H1 (cell line): Measurements from ENCODE around the gene THTPA. TPM values are rescaled to one million over a fixed set of nuclear protein-coding genes. Genes with fewer than 3 reads are reported as not detected.
A peak's percentile ranks its signal among the peaks of the same experiment; 100 is the strongest.

Experiments used
- CTCF ChIA-PET: fragments of 300-600 bp; sonication (Branson Sonifier 250); formaldehyde crosslinking; loops from one replicate; lab custom pipeline; 2021; ENCODE audit not compliant: partially characterized antibody; lab: Charles Lee
- POLR2A ChIA-PET: fragments of 300-600 bp; sonication (Branson Sonifier 250); formaldehyde crosslinking; loops from one replicate; lab custom pipeline; 2021; ENCODE audit warnings: inconsistent platforms; ENCODE audit not compliant: partially characterized antibody; lab: Charles Lee
- DNase-seq, 2 experiments: peaks; one replicate each; pipeline versions ENCODE4 v3.0.0 to v3.0.0-alpha.2; 2010 to 2022; ENCODE audit warnings: low spot score in 2 of 2, low read depth in 1 of 2, mixed read lengths in 1 of 2
- FAIRE-seq: peaks from 2 replicates; lab custom pipeline; 2011; peaks lifted over from hg19 to GRCh38; lab: Jason Lieb, UNC
- H2AFZ ChIP-seq: 2 replicates; pipeline ENCODE4 v1.8.1; 2012; ENCODE audit warnings: low read length, inconsistent platforms
- H2AK5ac ChIP-seq: 2 replicates; pipeline ENCODE4 v1.6.1; 2013; ENCODE audit warnings: low read depth, low read length
- H2BK120ac ChIP-seq: replicated peaks from 2 replicates; pipeline ENCODE3; 2013; ENCODE audit warnings: low read depth, low read length, inconsistent platforms
- H2BK12ac ChIP-seq: 2 replicates; pipeline ENCODE4 v1.6.1; 2013; ENCODE audit warnings: low read depth, low read length
- H2BK15ac ChIP-seq: 2 replicates; pipeline ENCODE4 v1.6.1; 2013; ENCODE audit warnings: low read length
- H2BK20ac ChIP-seq: 2 replicates; pipeline ENCODE4 v1.6.1; 2013; ENCODE audit warnings: low read length
- H2BK5ac ChIP-seq: 2 replicates; pipeline ENCODE4 v1.6.1; 2013; ENCODE audit warnings: low read depth, low read length
- H3K14ac ChIP-seq: 2 replicates; pipeline ENCODE4 v1.6.1; 2013; ENCODE audit warnings: inconsistent platforms; ENCODE audit not compliant: insufficient read length
- H3K18ac ChIP-seq: 2 replicates; pipeline ENCODE4 v1.6.1; 2013; ENCODE audit warnings: low read length; ENCODE audit errors: extremely low read depth
- H3K23ac ChIP-seq: 2 replicates; pipeline ENCODE4 v1.6.1; 2013; ENCODE audit warnings: inconsistent platforms; ENCODE audit not compliant: insufficient read length
- H3K23me2 ChIP-seq: 2 replicates; pipeline ENCODE4 v1.6.1; 2013; ENCODE audit warnings: low read depth, low read length
- H3K27ac ChIP-seq: 2 replicates; pipeline ENCODE4 v1.6.1; 2011; ENCODE audit warnings: low read depth, low read length, inconsistent platforms
- H3K27me3 ChIP-seq, 4 experiments: replicated peaks in 1 of 4; 1 replicate in 1 of 4; 2 replicates in 3 of 4; pipeline versions ENCODE4 v1.6.1 to v1.8.1; 2011 to 2013; ENCODE audit warnings: low read length in 3 of 4, mild to moderate bottlenecking in 3 of 4, inconsistent platforms in 2 of 4, mixed read lengths in 2 of 4, moderate library complexity in 1 of 4; ENCODE audit not compliant: control insufficient read depth in 3 of 4, insufficient read depth in 3 of 4; ENCODE audit errors: extremely low read depth in 1 of 4
- H3K36me3 ChIP-seq, 4 experiments: 2 replicates each; pipeline versions ENCODE4 v1.6.1 to v1.8.1; 2011 to 2013; ENCODE audit warnings: mild to moderate bottlenecking in 4 of 4, low read length in 3 of 4, moderate library complexity in 2 of 4, control low read depth in 1 of 4, inconsistent platforms in 1 of 4; ENCODE audit not compliant: insufficient read depth in 4 of 4, control insufficient read depth in 2 of 4
- H3K4ac ChIP-seq: replicated peaks from 2 replicates; pipeline ENCODE3; 2013; ENCODE audit warnings: low read length, low read depth, mixed read lengths, inconsistent platforms; ENCODE audit not compliant: insufficient read length
- H3K4me1 ChIP-seq, 4 experiments: replicated peaks in 1 of 4; 1 replicate in 1 of 4; 2 replicates in 3 of 4; pipeline versions ENCODE4 v1.6.1 to v1.8.1; 2011 to 2013; ENCODE audit warnings: low read length in 3 of 4, inconsistent platforms in 2 of 4, mixed read lengths in 1 of 4; ENCODE audit not compliant: insufficient read depth in 4 of 4, control insufficient read depth in 3 of 4
- H3K4me2 ChIP-seq, 2 experiments: 2 replicates each; pipeline versions ENCODE4 v1.6.1 to v1.8.1; 2011 to 2013; ENCODE audit warnings: low read depth in 2 of 2, low read length in 2 of 2, control low read depth in 1 of 2, inconsistent platforms in 1 of 2, mild to moderate bottlenecking in 1 of 2; ENCODE audit not compliant: insufficient read depth in 1 of 2
- H3K4me3 ChIP-seq, 4 experiments: fragments of 200-600, 300-600 bp in 1 of 4; sonication (generic), shearing (Covaris generic), sonication (Bioruptor Twin) in 1 of 4; 2 replicates each; pipeline versions ENCODE4 v1.5.1 to v1.8.1; 2011 to 2016; ENCODE audit warnings: low read length in 4 of 4, low read depth in 3 of 4, control low read depth in 2 of 4, inconsistent platforms in 2 of 4, mild to moderate bottlenecking in 2 of 4, mixed read lengths in 1 of 4, moderate library complexity in 1 of 4; ENCODE audit not compliant: insufficient read depth in 2 of 4; ENCODE audit errors: extremely low read depth in 1 of 4
- H3K56ac ChIP-seq: replicated peaks from 2 replicates; pipeline ENCODE3; 2013; ENCODE audit warnings: low read depth, mild to moderate bottlenecking, mixed read lengths, low read length, inconsistent platforms; ENCODE audit not compliant: insufficient read length
- H3K79me1 ChIP-seq: 2 replicates; pipeline ENCODE4 v1.6.1; 2013; ENCODE audit warnings: low read depth, low read length, control low read depth
- H3K79me2 ChIP-seq, 2 experiments: 2 replicates each; pipeline versions ENCODE4 v1.6.1 to v1.8.1; 2012 to 2013; ENCODE audit warnings: low read length in 2 of 2, mild to moderate bottlenecking in 2 of 2, inconsistent platforms in 1 of 2; ENCODE audit not compliant: insufficient read depth in 2 of 2, control insufficient read depth in 1 of 2
- H3K9ac ChIP-seq, 4 experiments: replicated peaks in 1 of 4; 1 replicate in 1 of 4; 2 replicates in 3 of 4; pipeline versions ENCODE4 v1.6.1 to v1.8.1; 2011 to 2013; ENCODE audit warnings: low read depth in 3 of 4, low read length in 3 of 4, control low read depth in 2 of 4, mild to moderate bottlenecking in 2 of 4, moderate library complexity in 2 of 4, inconsistent platforms in 1 of 4; ENCODE audit errors: extremely low read depth in 1 of 4
- H3K9me3 ChIP-seq, 2 experiments: 2 replicates each; pipeline versions ENCODE4 v1.6.1 to v1.8.1; 2012 to 2013; ENCODE audit warnings: mild to moderate bottlenecking in 2 of 2, moderate library complexity in 2 of 2, control low read depth in 1 of 2, inconsistent platforms in 1 of 2, low read depth in 1 of 2, low read length in 1 of 2, mixed read lengths in 1 of 2; ENCODE audit not compliant: insufficient read depth in 2 of 2
- H4K20me1 ChIP-seq, 2 experiments: replicated peaks in 1 of 2; 2 replicates each; pipeline versions ENCODE3 to v1.8.1; 2011 to 2013; ENCODE audit warnings: inconsistent platforms in 2 of 2, low read length in 2 of 2, mild to moderate bottlenecking in 1 of 2; ENCODE audit not compliant: insufficient read depth in 2 of 2, control insufficient read depth in 1 of 2
- H4K5ac ChIP-seq: 2 replicates; pipeline ENCODE4 v1.6.1; 2013; ENCODE audit warnings: low read length, low read depth, mixed read lengths, inconsistent platforms; ENCODE audit not compliant: insufficient read length
- H4K8ac ChIP-seq: 2 replicates; pipeline ENCODE4 v1.8.0; 2013; ENCODE audit warnings: mild to moderate bottlenecking, moderate library complexity, low read length, inconsistent platforms; ENCODE audit not compliant: insufficient read depth; ENCODE audit errors: extremely low read depth
- H4K91ac ChIP-seq: replicated peaks from 2 replicates; pipeline ENCODE3; 2013; ENCODE audit warnings: low read length, mixed read lengths, inconsistent platforms; ENCODE audit not compliant: insufficient read length
- BACH1 ChIP-seq: IDR thresholded peaks from 2 replicates; pipeline ENCODE4 v1.6.1; 2012; ENCODE audit warnings: low read length, improper control_type of control experiment
- GABPA ChIP-seq: IDR thresholded peaks from 2 replicates; pipeline ENCODE4 v1.6.1; 2011; ENCODE audit warnings: mild to moderate bottlenecking, low read length, moderate library complexity, borderline replicate concordance; ENCODE audit not compliant: insufficient read depth
- KDM1A ChIP-seq: fragments of 200-600, 300-600 bp; sonication (generic); IDR thresholded peaks from 2 replicates; pipeline ENCODE4 v1.7.1; 2016; ENCODE audit warnings: mild to moderate bottlenecking, low read length, borderline replicate concordance
- WGBS, 2 experiments: shearing (Covaris generic) in 1 of 2; methylation state at CpG; one replicate each; pipeline versions ENCODE4 v1.1.6 to v1.1.7; 2013 to 2015; ENCODE audit warnings: low lambda C conversion rate in 2 of 2, mixed read lengths in 2 of 2, inconsistent platforms in 1 of 2, low coverage in 1 of 2, missing lambda C conversion rate in 1 of 2; ENCODE audit not compliant: insufficient replicate concordance in 2 of 2, insufficient coverage in 1 of 2, insufficient read length in 1 of 2; ENCODE audit errors: extremely low coverage in 1 of 2, missing lambda C conversion rate in 1 of 2; 5-methylcytosine and 5-hydroxymethylcytosine counted together
- polyA plus RNA-seq, 7 experiments: library from polyadenylated mRNA; depleted of rRNA in 3 of 7; stranded (reverse) in 5 of 7; unstranded in 2 of 7; fragments of >200 nt in 5 of 7; fragments of 200-250 nt in 2 of 7; gene quantifications; 1 replicate in 5 of 7; 2 replicates in 1 of 7; 4 replicates in 1 of 7; pipeline versions ENCODE4 v1.2.1 to v1.2.3, GENCODE V29; 2011 to 2013; ENCODE audit warnings: missing spikeins in 2 of 7, mixed read lengths in 2 of 7
- total RNA-seq: library from RNA; stranded (reverse); fragmentation: NEBNext Ultra II Directional; extraction: Animal tissue kit (Norgen Biotek cat#: 25700); gene quantifications from 2 replicates; pipeline ENCODE4 v1.2.1, GENCODE V29; 2021

Gene THTPA
- total and polyA plus RNA-seq, 2 of the 8 experiments (the other 6 are each of a cell fraction or from before 2014, with no cell fraction given) = 16.6 to 19.0 TPM

DNA sequence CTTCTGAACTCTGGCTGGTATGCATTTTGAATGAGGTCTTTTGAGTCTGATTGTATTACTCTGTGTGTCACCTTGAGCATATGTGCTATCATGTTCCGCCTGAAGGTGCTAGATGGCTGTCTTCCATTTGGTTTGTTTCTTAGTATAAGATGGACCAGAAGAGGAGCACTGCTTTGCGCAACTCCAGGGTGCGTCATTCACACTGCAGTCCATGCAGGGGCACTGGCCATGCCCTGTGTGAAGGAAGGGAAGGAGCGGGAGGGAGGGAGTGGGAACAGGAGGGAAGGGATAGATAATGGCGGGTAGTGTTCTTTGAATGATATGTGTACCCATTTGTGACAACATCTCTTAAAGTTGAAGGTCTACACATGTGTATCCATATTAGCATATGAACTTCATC lies 12.7 kb upstream of the THTPA start:
- Histone ChIP-seq H2BK15ac (no peak overlapping the region; the same call in 1 of the 2 replicates), H3K23me2 (peaks cover 16% of the 10 kb centered on the region), H3K23ac (no peak overlapping the region), H2BK20ac (0 out of 2 replicates have a peak overlapping the region, but pooled peaks have one; percentile 63), H4K20me1 (no peaks in the 10 kb centered on the region), H4K8ac (no peak overlapping the region), H3K4me3 (no peak overlapping the region), H3K79me2 (peaks cover 3 to 51% of the 10 kb centered on the region in 2 experiments; a peak in 2 of 4 replicates), H3K79me1 (peaks cover 15% of the 10 kb centered on the region), H2BK5ac (peak overlapping the region; percentile 84; the same call in 1 of the 2 replicates), H2AFZ (no peak overlapping the region)
- TF ChIP-seq KDM1A = no peak
- TF ChIP-seq GABPA = no peak
- TF ChIP-seq BACH1 = no peak
- TF ChIP-seq, all 59 proteins: peak for 0
- Histone ChIP-seq H3K36me3 (peaks cover 0 to 16% (median 3%) of the 10 kb centered on the region in 4 experiments; a peak in 4 of 8 replicates), H3K4me1 (peaks cover 33 to 53% (median 41%) of the 10 kb centered on the region in 4 experiments), H3K27me3 (no peaks in the 10 kb centered on the region), H3K9ac (no peak overlapping the region), H3K4me2 (no peak overlapping the region), H3K18ac (no peak overlapping the region), H3K9me3 (no peaks in the 10 kb centered on the region), H2BK12ac (peak overlapping the region; percentile 64; the same call in 1 of the 2 replicates), H3K56ac (no peak overlapping the region), H3K4ac (peak overlapping the region; percentile 37), H4K5ac (no peak overlapping the region), H2AK5ac (peak overlapping the region; percentile 79), H2BK120ac (no peak overlapping the region), H3K27ac (no peak overlapping the region), H4K91ac (peak overlapping the region; percentile 70), H3K14ac (no peak overlapping the region)
- ChIA-PET CTCF (interaction anchor here (1.1 to 70.5 kb wide), 4 partner anchors 9 to 163 kb away, joined by 3 to 2092 read pairs (median 1314); partner anchors contain the start of genes AP1G2, NGDN, THTPA and ZFHX2), POLR2A (interaction anchor here (31.9 to 52.7 kb wide), 3 partner anchors 4 to 65 kb away, joined by 944 to 1523 read pairs (median 1523); partner anchors contain the start of genes AP1G2, NGDN, THTPA and ZFHX2)
- 92% methylated on average over 5 of the region's 5 CpGs; no CpG with 5 or more reads in 1 of the 2 experiments for WGBS, 2 experiments
- FAIRE-seq = no peak
- DNase-seq = no peak
